ENCODE data around the gene CHAMP1.
"Not testable (repeated sequence)": the region's sequence is repeated elsewhere in the genome, so short reads cannot be mapped to it uniquely, and the experiment has no call there.

- not testable (repeated sequence) for TF ChIP-seq POLR2AphosphoS5 (IDR thresholded peaks at IDR 0.05; ENCODE audit: low read depth, low read length); POLR2A (IDR thresholded peaks at IDR 0.05; ENCODE audit: low read depth, low read length); TAF1 (IDR thresholded peaks at IDR 0.05; ENCODE audit: borderline replicate concordance, low read depth, low read length)
Measured at GRCh38 chr13:114333881-114334280, 19.6 kb downstream of the CHAMP1 start.

Data from GM12892 (cell line).